GM19023 (cell line): ENCODE measurements around the gene HAGH.
"Not testable (repeated sequence)": the region's sequence is repeated elsewhere in the genome, so short reads cannot be mapped to it uniquely, and the experiment has no call there.

Experiments used
- ATAC-seq: cut with Tn5 transposase; IDR thresholded peaks from one replicate; pipeline ENCODE4 v1.9.1; 2021; ENCODE audit warnings: mild to moderate bottlenecking, moderate library complexity; ENCODE audit not compliant: unreplicated experiment

Gene HAGH

GRCh38 chr16:1815461-1815860 lies 11.2 kb downstream of the HAGH start:
- no peak for ATAC-seq

GRCh38 chr16:1812732-1813163 lies 13.9 kb downstream of the HAGH start:
- ATAC-seq, result no peak

- ATAC-seq, result no peak
Measured at GRCh38 chr16:1810536-1810935, 16.1 kb downstream of the HAGH start.

- ATAC-seq, result no peak
Measured at GRCh38 chr16:1810106-1810505, 16.5 kb downstream of the HAGH start.

- no peak for ATAC-seq
Measured at GRCh38 chr16:1809281-1809801, 17.3 kb downstream of the HAGH start.

GRCh38 chr16:1808691-1809090 lies 17.9 kb downstream of the HAGH start:
- ATAC-seq, result no peak

GRCh38 chr16:1807626-1808025 lies 19.0 kb downstream of the HAGH start:
- ATAC-seq, result no peak

GRCh38 chr16:1800701-1801100 lies 25.9 kb downstream of the HAGH start:
- ATAC-seq, result no peak

- ATAC-seq, result not testable (repeated sequence)
Measured at GRCh38 chr16:1799263-1799662, 27.4 kb downstream of the HAGH start.

- no peak for ATAC-seq
Measured at GRCh38 chr16:1794908-1795666, 31.5 kb downstream of the HAGH start.

GRCh38 chr16:1794221-1794871 lies 32.3 kb downstream of the HAGH start:
- ATAC-seq, result no peak

- ATAC-seq, result no peak
Measured at GRCh38 chr16:1793578-1794220, 32.9 kb downstream of the HAGH start, which contains the start of gene IGFALS. Gene IGFALS, minus strand, starts transcription at chr16:1793705. Its CDS starts 53 bp downstream, at chr16:1793652.

- ATAC-seq, result no peak
Measured at GRCh38 chr16:1792836-1793577, 33.6 kb downstream of the HAGH start.

GRCh38 chr16:1791943-1792812 lies 34.4 kb downstream of the HAGH start:
- no peak for ATAC-seq

GRCh38 chr16:1791256-1791942 lies 35.2 kb downstream of the HAGH start:
- no peak for ATAC-seq

GRCh38 chr16:1790611-1791255 lies 35.9 kb downstream of the HAGH start:
- ATAC-seq, result no peak

- no peak for ATAC-seq
Measured at GRCh38 chr16:1790261-1790610, 36.4 kb downstream of the HAGH start.

GRCh38 chr16:1789643-1790045 lies 37.0 kb downstream of the HAGH start:
- no peak for ATAC-seq

- no peak for ATAC-seq
Measured at GRCh38 chr16:1788708-1789100, 37.9 kb downstream of the HAGH start.
